ENCODE results near the gene RICTOR. TPM values are rescaled to one million over a fixed set of nuclear protein-coding genes. Genes with fewer than 3 reads are reported as not detected.

Gene RICTOR
- total RNA-seq, 1 donor from 2014 or later = 35.3 TPM

DNA sequence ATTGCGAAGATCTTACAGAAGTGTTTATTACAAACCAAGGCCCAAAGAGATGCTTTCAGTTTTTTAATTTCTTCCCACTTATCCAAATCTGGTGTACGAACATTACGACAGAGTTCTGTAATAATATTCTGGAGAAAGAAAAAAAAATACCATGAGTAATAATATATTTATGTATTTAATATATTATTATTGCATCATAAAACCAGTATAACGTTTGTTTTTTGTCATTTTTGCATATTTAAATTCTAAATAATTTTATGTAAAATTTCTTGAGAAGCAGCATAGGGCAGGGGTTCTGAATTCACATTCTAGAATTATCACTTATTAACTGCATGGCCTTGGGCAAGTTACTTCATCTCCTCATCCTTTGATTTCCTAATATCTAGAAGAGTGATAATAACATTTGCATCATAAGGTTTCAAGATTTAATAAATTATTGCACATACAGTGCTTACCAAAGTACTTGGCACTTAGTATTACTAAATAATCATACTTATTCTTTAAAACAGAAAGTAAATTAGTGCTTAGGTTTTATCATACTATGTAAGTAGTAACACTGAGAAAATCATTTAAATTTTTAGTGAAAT lies 120.7 kb downstream of the RICTOR start:
- TF ChIP-seq, protein P1, sequence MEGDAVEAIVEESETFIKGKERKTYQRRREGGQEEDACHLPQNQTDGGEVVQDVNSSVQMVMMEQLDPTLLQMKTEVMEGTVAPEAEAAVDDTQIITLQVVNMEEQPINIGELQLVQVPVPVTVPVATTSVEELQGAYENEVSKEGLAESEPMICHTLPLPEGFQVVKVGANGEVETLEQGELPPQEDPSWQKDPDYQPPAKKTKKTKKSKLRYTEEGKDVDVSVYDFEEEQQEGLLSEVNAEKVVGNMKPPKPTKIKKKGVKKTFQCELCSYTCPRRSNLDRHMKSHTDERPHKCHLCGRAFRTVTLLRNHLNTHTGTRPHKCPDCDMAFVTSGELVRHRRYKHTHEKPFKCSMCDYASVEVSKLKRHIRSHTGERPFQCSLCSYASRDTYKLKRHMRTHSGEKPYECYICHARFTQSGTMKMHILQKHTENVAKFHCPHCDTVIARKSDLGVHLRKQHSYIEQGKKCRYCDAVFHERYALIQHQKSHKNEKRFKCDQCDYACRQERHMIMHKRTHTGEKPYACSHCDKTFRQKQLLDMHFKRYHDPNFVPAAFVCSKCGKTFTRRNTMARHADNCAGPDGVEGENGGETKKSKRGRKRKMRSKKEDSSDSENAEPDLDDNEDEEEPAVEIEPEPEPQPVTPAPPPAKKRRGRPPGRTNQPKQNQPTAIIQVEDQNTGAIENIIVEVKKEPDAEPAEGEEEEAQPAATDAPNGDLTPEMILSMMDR (IDR thresholded peaks at IDR 0.05; ENCODE audit: unreplicated experiment) = no peak
- H3K9me3 Mint-ChIP-seq (ENCODE audit: unreplicated experiment) = no peaks in the 10 kb centered on the region
- H3K36me3 Mint-ChIP-seq (ENCODE audit: low read depth, unreplicated experiment) = peaks cover 20% of the 10 kb centered on the region

GRCh38 chr5:38948501-38948900 lies 125.7 kb downstream of the RICTOR start:
- Mint-ChIP-seq H3K4me1 (ENCODE audit: unreplicated experiment) (no peaks in the 10 kb centered on the region), H3K36me3 (ENCODE audit: low read depth, unreplicated experiment) (peaks cover 12% of the 10 kb centered on the region), H3K9me3 (ENCODE audit: unreplicated experiment) (no peaks in the 10 kb centered on the region), H3K27ac (ENCODE audit: unreplicated experiment) (no peak overlapping the region), H3K27me3 (ENCODE audit: unreplicated experiment) (no peaks in the 10 kb centered on the region), H3K4me3 (ENCODE audit: unreplicated experiment) (no peak overlapping the region)
- DNase-seq (ENCODE audit: low spot score) = no peak
- TF ChIP-seq, protein P1 (IDR thresholded peaks at IDR 0.05; ENCODE audit: unreplicated experiment) = no peak

More for the DNA sequence above, 120.7 kb downstream of the RICTOR start:
- DNase-seq (ENCODE audit: low spot score) = no peak
- Mint-ChIP-seq H3K27ac (ENCODE audit: unreplicated experiment) (no peak overlapping the region), H3K4me3 (ENCODE audit: unreplicated experiment) (no peak overlapping the region), H3K27me3 (ENCODE audit: unreplicated experiment) (no peaks in the 10 kb centered on the region), H3K4me1 (ENCODE audit: unreplicated experiment) (no peaks in the 10 kb centered on the region)

GRCh38 chr5:38944282-38944681 lies 129.9 kb downstream of the RICTOR start:
- DNase-seq (ENCODE audit: low spot score) = no peak
- Mint-ChIP-seq H3K4me1 (ENCODE audit: unreplicated experiment) (no peaks in the 10 kb centered on the region), H3K36me3 (ENCODE audit: low read depth, unreplicated experiment) (peaks cover 3% of the 10 kb centered on the region), H3K4me3 (ENCODE audit: unreplicated experiment) (no peak overlapping the region), H3K27ac (ENCODE audit: unreplicated experiment) (no peak overlapping the region), H3K27me3 (ENCODE audit: unreplicated experiment) (no peaks in the 10 kb centered on the region), H3K9me3 (ENCODE audit: unreplicated experiment) (no peaks in the 10 kb centered on the region)
- TF ChIP-seq, protein P1 (IDR thresholded peaks at IDR 0.05; ENCODE audit: unreplicated experiment) = no peak

DNA sequence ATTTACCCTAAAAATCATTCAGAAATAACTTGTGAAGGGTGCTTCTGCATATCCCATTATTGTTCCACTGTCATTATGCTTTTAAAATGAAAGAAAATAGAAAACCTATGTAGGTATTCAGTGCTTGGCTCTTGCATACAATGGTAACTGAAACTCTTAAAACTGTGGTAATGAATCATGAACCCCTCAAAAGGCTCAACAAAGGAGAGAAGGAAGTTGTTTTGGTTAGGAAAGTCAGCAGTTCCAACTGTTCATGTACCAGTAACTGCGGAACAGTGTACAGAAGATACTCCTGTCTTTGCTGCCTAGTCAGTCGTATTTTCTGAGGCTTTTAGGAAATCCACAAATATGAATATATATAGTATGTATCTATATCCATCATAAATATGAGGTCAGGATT lies 132.3 kb downstream of the RICTOR start:
- Mint-ChIP-seq H3K27me3 (ENCODE audit: unreplicated experiment) (no peaks in the 10 kb centered on the region), H3K4me3 (ENCODE audit: unreplicated experiment) (no peak overlapping the region), H3K27ac (ENCODE audit: unreplicated experiment) (no peak overlapping the region), H3K36me3 (ENCODE audit: low read depth, unreplicated experiment) (peaks cover 3% of the 10 kb centered on the region), H3K9me3 (ENCODE audit: unreplicated experiment) (no peaks in the 10 kb centered on the region), H3K4me1 (ENCODE audit: unreplicated experiment) (no peaks in the 10 kb centered on the region)
- TF ChIP-seq, protein P1 (IDR thresholded peaks at IDR 0.05; ENCODE audit: unreplicated experiment) = no peak
- DNase-seq (ENCODE audit: low spot score) = no peak

DNA sequence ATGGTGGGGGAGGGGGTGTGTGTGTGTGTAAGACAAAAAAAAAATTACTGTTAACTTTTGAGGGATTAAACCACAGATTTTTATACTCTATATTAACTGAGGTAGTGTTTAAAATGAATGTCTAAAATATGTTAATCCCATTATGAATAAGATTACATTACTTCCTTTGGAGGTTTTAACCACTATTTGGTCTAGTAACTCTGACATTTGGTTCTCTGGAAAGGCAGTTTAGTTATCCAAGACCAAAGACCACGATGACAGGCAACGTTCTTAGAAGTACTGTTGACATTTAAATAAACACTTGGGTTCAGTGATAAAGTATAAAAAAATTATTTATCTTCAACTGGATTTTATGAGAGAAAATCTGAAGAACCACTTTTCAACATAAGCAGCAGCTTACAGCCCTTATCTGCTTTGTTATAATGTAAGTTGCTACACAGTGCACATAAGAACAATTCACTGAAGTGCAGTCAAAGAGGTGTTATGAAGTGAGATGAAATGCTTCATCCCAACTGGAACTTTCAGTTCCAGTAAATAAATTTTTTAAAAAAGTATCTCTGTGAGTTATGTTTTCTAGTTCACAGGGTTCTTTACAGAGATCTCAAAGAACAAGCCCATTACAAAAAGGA lies 133.9 kb downstream of the RICTOR start:
- Mint-ChIP-seq H3K4me1 (ENCODE audit: unreplicated experiment) (no peaks in the 10 kb centered on the region), H3K27ac (ENCODE audit: unreplicated experiment) (no peak overlapping the region), H3K36me3 (ENCODE audit: low read depth, unreplicated experiment) (no peaks in the 10 kb centered on the region), H3K9me3 (ENCODE audit: unreplicated experiment) (no peaks in the 10 kb centered on the region), H3K27me3 (ENCODE audit: unreplicated experiment) (no peaks in the 10 kb centered on the region), H3K4me3 (ENCODE audit: unreplicated experiment) (no peak overlapping the region)
- no peak for DNase-seq (ENCODE audit: low spot score)
- TF ChIP-seq, protein P1 (IDR thresholded peaks at IDR 0.05; ENCODE audit: unreplicated experiment) = no peak

Measured in endothelial cell (in vitro differentiated cells).